GOT3 (cell line): ENCODE measurements around the gene AP1M1.

Experiments
- DNase-seq: peaks from one replicate; lab custom pipeline; 2025; ENCODE audit warnings: mixed read lengths; lab: John Stamatoyannopoulos, UW

Gene AP1M1

GRCh38 chr19:16185768-16186123 is 12.0 kb upstream of the AP1M1 start:
- DNase-seq = no peak

- no peak for DNase-seq
Measured at GRCh38 chr19:16188521-16188920, 9.2 kb upstream of the AP1M1 start.

- DNase-seq = no peak
Measured at GRCh38 chr19:16190198-16190597, 7.5 kb upstream of the AP1M1 start.

GRCh38 chr19:16190736-16191135 is 7.0 kb upstream of the AP1M1 start:
- DNase-seq = no peak

- no peak for DNase-seq
Measured at GRCh38 chr19:16191216-16191908, 6.3 kb upstream of the AP1M1 start.

- DNase-seq = no peak
Measured at GRCh38 chr19:16193466-16193865, 4.2 kb upstream of the AP1M1 start.

GRCh38 chr19:16197188-16197621 is 506 bp upstream of the AP1M1 start:
- DNase-seq = peak; percentile 27

GRCh38 chr19:16198370-16198651 is 600 bp downstream of the AP1M1 start:
- DNase-seq = no peak

- no peak for DNase-seq
Measured at GRCh38 chr19:16199275-16199932, 1.7 kb downstream of the AP1M1 start.

- no peak for DNase-seq
Measured at GRCh38 chr19:16200038-16201010, 2.6 kb downstream of the AP1M1 start.

- DNase-seq = no peak
Measured at GRCh38 chr19:16201011-16201391, 3.3 kb downstream of the AP1M1 start.

- no peak for DNase-seq
Measured at GRCh38 chr19:16202320-16203255, 4.9 kb downstream of the AP1M1 start.

GRCh38 chr19:16203256-16204004 is 5.7 kb downstream of the AP1M1 start:
- no peak for DNase-seq

GRCh38 chr19:16204005-16204294 is 6.2 kb downstream of the AP1M1 start:
- no peak for DNase-seq

- no peak for DNase-seq
Measured at GRCh38 chr19:16205205-16206045, 7.7 kb downstream of the AP1M1 start.

- no peak for DNase-seq
Measured at GRCh38 chr19:16206046-16206605, 8.4 kb downstream of the AP1M1 start.

GRCh38 chr19:16206637-16207036 is 8.9 kb downstream of the AP1M1 start:
- DNase-seq = no peak

GRCh38 chr19:16207063-16207462 is 9.4 kb downstream of the AP1M1 start:
- no peak for DNase-seq

- no peak for DNase-seq
Measured at GRCh38 chr19:16207490-16208025, 9.8 kb downstream of the AP1M1 start.
